ENCODE measurements around the gene CTNND2.

Gene CTNND2

DNA sequence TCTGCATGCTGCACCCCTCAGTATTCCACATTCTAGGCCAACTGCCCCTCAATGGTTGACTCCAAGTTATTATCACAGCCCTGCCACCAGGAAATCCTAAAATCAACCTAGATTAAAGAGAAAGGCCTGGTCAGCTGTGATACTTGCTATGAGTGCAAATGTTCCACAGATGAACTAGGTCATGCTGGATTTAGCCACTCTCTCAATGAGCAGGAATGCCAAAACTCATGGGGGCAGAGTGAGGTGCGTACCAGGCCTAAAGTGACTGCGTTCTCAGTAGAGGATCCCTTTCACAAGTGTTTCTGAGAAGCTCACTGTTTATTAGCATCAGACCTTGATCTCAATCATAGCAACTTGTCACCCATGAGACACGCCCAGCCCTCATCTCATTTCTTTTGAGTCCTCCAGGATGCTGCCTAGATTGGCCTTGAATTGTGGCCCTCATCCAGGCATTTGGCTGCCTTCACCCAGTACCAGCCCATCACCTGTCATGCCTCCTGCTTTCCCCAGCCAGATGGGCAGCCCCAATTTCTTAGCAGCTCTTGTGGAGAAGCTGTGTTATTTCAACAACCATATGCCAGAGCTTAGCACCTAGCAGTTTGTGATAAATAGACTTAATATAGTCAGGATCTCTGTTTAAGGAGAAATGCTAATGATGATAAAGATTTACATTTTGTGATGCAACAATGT is 383.9 kb downstream of the CTNND2 start:
- DNase-seq (ENCODE audit: low read depth in 2 of 2), result no peak

DNA sequence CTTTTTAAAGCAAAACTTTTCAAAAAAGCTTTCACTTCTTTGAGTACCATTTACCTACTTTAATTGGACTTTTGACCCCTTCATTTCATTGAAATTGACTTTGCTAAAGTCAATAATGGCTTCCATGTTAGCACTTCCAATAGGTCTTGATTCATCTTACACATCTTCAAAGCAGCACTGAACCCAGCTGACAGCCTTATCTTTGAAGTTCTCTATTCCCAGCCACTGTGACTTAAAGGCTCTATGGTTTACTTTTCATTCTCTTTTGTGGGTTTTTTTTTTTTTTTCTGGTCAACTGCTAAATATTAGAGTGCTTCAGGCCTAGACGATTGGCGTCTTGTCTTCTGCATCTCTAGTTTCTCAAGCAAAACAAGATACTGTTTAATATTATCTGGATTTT is 385.0 kb downstream of the CTNND2 start:
- no peak for DNase-seq (ENCODE audit: low read depth in 2 of 2)

DNA sequence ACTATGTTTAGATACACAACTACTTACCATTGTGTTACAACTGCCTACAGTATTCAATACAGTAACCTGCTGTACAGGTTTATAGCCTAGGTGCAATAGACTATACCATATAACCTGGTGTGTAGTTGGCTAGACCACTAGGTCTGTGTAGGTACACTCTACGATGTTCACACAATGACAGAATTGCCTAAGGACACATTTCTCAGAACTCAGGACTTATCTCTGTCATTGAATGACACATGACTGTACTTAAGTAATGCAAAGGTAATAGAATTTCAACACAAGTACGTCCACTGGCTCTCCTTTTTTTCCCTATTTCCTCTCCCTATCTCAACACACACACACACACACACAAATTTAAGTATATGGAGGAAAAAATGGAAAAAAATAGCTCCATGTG is 385.6 kb downstream of the CTNND2 start:
- DNase-seq (ENCODE audit: low read depth in 2 of 2), result no peak

DNA sequence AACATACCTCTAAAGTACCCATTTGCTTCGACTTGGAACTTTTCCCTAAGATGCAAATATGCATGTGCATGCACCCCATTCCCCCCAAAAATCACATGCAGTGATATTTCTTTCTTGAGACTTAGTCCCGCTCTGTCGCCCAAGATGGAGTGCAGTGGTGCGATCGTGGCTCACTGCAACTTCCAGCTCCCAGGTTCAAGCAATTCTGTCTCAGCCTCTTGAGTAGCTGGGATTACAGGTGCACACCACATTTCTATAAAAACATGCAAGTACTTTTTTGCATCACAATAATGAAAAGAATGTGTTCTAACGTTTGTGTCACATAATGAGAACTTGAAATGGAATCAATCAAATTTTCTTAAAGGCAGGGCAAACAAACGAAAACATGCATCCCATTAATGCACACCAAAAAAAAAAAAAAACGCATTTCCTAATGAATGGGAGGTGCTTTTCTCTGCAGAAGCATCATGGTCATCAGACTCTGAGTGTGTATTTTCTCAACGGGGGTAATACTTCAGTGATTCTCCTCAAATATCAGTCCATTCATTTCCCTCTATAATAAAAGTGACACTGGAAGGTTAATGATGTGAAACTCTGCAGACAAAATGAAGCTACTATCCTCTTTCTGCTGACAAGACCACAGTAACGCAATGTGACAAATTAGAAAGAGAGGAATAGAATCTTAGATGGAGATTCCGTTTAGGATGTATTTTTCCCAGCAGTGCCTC is 389.4 kb downstream of the CTNND2 start:
- DNase-seq (ENCODE audit: low read depth in 2 of 2), result no peak

DNA sequence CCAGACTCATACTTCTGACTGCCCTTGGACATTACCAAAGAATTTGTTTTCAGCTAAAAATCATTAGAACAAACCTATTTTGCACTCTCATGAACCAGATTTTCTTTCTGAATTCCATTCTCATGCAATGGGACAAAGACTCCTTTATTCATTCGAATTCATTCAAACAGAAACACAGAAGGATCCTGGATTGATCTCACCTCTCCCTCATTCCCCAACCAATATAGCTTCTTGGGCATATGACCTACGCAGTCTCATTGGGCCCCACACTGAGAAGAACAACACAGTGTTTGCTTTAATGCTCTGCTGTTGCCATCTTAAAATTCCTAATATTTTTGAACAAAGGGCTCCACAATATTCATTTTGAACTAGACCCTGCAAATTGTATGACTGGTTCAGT is 392.4 kb downstream of the CTNND2 start:
- DNase-seq (ENCODE audit: low read depth in 2 of 2), result no peak

DNA sequence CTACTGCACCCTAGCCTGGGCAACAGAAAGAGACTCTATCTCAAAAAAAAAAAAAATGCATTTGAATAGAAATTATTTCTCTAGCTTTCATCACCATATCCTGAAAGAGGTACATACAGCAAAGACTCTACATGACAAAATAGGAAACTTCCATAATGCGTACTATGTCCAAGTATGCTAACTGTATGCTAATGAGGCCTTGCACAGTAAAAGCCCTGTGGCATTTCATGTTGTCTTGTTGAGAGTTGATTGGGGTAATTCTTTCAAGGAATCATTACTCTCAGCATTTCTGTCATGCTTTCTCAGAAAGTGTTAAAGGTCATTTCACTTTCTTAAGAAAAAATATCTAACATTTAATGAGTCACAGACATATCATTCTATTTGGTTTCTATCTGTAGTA is 393.4 kb downstream of the CTNND2 start:
- no peak for DNase-seq (ENCODE audit: low read depth in 2 of 2)

DNA sequence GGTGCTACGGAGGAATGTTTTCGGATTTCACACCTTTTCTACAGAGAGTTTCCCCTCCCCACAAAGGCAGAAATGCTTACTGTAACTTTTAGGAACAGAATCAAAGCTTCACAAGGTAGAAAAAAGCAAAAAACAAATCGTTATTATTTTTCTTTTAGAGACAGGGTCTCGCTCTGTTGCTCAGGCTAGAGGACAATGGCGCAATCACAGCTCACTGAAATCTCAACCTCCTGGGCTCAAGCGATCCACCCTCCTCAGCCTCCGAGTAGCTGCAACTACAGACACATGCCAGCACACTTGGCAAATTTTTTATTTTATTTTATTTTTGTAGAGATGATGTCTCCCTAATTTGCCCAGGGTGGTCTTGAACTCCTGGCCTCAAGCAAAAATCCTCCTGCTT is 394.5 kb downstream of the CTNND2 start:
- DNase-seq (ENCODE audit: low read depth in 2 of 2), result no peak

DNA sequence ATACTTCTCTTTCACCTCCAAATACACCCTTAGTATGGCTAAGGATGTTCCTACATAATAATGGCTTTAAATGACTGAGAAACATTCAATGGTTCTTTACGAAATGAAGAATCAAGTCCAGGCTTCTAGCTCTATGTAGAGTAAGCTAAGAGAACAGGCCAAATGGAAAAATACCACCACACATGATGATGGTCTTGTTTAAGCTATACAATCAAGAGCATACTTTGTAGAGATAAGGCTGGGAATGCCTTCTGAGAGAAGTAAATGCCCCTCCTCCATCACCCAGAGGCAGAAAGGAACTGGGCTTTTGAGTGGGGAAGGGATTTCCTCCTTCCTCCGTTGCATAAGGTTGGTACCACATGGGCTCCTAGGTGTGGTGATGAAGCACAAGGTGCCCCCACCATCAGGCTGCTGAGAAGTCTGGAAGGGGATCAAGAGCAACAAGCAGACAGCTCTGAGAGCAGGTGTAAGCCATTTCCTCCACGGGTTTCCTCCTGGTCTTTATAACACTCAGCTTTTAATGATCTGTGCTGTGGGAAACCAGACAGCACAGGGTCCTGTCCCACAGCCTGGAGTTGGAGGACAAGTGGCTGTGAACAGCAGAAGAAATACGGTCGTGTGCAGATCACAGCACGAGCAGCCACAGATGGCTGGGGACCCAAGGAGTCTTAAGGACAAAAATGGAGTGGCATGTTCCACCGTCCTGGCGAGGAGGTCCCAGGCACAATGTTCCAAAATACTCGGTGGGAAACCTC is 396.9 kb downstream of the CTNND2 start:
- DNase-seq (ENCODE audit: low read depth in 2 of 2), result no peak

DNA sequence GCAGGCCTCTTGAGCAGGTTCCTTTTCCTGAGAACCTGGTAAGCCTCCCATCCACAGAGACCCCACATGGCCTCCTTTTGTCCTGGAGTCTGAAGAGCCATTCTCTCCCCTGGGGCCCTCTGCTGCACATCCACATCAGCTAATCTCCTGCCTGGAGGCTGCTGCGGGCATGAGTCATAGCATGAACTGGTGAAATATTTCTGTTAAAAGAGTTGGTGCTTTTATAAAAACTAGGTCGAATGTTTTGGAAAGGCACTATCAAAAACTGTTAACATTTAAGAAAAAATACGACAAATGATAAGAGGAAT is 399.4 kb downstream of the CTNND2 start:
- DNase-seq (ENCODE audit: low read depth in 2 of 2), result no peak

DNA sequence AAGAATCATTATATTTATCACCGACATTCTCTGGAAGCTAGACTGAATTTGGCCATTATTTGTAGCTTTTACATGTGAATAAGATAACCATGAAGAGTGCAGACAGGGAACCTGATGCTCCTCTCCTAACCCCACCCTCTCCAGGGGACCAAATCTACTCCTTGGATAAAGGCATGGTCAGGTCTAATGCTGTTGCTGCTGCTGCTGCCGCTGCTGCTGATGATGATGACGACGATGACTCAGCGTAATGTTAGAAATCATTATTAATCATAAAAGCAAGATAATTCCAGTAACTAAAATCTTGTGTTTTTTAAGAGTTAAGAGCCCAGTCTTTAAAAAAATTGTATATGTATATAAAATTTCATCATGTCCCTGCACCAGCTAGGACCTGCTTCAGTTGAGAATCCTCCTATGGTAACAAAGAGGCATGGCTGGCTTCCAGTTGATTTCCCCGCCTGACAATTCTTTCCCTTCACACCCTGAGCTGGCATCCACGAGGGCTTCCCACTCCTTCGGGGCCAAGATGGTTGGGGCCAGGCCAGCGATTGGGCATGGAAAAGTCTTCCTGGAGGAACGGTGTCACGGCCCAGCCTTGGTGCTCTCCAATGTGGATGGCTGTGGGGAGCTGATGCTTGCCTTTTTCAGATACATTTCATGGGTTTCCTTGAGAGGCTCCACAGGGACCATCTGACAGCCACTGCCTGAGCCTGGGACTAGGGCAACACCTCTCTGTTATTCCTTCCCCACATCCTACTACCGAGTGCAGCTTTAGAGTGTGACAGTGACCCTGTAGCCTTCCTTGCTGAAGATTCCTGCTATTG is 400.0 kb downstream of the CTNND2 start:
- no peak for DNase-seq (ENCODE audit: low read depth in 2 of 2)

DNA sequence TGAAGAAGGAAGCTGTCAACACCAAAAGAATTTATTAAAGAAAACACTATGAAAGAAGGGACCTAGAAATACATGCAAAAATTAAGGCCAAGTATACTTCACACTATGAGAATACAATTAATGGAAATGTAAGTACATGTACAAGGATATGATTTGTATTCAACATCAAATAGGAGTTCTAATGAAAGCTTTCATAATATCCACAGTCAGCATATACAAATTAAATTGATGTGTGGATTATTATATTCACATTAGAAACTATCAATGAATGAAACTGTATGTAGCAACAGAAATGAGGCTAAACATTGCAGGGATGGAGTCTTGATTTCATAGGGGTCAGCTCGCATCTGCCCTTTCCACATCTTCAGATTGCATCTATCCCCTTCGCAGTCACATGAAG is 401.5 kb downstream of the CTNND2 start:
- DNase-seq (ENCODE audit: low read depth in 2 of 2), result no peak

DNA sequence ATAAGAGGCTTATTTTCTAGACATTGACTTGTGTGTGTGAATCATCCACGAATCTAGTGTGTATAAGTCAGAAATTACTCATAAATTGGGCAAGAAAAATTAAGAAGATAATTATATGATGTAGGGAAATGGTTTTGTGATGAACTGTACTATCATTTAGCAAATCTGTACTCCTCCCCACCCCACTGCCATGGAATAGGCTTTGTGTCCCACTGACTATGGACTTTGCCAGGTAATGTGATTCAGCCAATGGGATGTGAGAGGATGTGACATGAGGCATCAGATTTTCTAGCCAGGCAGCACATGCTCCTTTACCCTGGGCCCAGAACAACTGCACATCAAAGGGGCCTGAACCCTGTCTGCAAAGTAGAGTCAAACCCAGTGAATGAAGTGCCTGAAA is 406.6 kb downstream of the CTNND2 start:
- no peak for DNase-seq (ENCODE audit: low read depth in 2 of 2)

DNA sequence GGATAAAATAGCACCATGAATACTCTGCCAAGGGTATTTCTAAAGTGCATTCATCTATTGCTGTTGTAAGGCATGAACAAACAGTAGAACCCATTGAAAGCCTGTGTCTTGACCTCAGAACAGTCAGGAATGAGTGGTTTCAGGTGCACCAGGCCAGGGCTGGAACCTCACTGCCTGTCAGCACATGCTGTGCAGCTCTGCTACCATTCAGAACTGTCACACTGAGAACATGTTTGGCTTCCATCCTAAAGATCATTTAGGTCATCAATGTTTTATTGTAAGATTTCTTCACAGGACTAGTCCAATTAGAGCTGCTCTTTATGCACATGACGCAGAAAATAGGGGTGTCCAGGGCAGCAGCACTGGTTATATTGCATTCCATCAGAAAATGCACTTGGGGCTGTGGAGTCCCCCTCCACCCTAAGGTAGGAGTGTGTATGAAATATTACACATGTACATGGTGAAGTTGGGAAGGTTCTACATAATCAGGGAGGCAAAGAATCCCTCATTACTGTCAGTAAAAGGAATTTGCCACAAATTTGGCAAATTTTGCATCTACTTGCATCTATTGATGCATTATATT is 408.0 kb downstream of the CTNND2 start:
- no peak for DNase-seq (ENCODE audit: low read depth in 2 of 2)

DNA sequence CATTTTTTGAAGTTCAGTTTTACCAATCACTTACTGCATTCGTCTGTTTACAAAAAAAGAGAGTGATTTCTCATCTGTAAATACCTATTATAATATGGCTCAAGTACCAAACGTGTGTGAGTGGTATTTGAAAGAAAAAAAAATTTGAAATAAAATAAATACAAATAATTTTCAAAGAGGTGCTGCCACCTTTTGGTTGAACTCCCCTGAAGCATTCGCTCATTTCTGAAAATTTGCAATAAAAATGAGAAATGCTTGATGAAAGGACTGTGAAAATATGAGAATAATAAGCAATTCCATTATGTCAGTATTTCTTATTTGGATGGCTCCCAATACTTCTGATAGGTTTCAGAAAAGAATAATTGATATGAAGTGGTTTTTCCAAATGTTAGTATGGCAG is 409.9 kb downstream of the CTNND2 start:
- DNase-seq (ENCODE audit: low read depth in 2 of 2), result no peak

DNA sequence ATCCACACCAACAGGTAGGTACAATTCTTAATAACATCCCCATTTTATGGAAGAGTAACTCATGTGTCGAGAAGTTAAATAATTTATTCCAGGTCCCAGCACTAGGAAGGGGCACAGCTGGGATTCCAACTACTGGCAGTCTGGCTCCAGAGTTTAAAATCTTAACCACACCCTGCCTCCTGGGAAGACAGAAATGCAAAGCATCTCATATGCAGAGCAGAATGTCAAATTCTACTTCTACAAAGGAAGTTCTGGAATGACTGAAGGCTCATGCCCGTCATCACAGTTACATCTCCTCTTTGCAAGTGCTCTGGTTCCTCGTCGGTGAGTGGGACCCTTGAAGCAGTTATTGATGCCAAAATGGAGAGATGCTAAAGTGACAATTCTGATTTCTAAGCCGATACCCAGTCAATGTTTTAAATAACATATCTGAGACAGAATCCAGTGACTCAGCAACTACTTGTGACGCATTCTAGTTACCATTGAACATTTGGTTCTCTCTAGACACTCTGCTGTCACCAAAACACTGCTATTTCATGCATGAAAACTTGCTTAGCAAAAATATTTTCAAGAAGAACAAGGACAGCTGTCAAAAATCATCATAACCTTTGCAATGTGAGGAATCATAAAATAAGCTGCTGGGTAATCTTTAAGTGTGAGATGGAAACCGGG is 412.7 kb downstream of the CTNND2 start:
- no peak for DNase-seq (ENCODE audit: low read depth in 2 of 2)

DNA sequence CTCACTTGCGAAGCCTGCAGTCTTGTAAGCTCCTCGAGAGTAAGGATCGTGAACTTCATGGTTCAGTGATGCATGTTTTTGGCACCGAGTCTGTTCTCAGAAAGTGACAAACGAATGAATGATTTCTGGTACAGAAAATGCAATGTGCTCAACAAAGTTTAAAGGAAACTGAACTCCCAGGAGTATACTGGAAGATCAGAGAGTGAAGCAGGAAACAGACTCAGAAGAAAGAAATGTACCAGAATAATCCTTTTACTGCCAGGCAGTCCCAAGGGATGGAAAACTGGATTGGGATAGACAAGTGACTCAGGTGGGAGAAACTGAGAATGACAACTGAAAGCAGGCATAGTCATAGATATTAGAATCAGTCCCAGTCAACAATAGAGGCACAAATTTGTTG is 420.6 kb downstream of the CTNND2 start:
- DNase-seq (ENCODE audit: low read depth in 2 of 2), result no peak

DNA sequence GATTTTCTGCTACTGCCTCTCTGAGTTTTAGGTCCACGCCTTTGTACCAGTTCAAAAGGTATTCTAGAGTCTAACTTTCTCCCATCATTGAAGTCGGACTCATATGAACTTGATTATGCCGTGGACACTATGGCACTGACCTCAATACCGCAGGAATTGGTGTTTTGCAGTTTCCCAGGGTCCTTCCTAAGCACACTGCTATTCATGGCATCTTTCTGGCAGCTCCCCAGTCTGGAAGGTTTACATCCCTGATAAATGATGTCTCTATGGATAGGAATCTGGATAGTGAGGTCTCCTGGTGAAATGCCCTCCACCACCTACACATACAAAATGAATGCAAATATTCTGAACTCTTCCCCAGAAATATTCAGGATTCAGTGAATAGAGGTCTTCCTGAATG is 422.2 kb downstream of the CTNND2 start:
- no peak for DNase-seq (ENCODE audit: low read depth in 2 of 2)

DNA sequence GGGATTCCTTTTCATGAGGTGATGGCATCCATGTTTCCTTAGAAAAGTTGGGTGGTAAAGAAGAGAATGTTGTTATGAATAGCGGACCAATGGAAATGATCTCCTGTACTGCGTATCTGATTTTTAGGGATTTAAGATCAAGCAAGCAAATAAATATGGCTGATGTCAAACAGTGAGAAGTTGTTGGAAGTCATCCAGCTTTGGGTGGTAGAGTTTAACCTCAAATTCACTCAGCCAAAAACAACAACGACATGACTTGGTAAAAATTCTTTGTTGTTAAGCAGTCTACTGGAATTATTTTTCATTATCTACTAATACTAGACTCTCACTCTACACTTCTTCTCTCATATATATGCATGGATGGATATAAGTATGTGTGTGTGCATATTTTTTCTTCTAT is 426.5 kb downstream of the CTNND2 start:
- no peak for DNase-seq (ENCODE audit: low read depth in 2 of 2)

DNA sequence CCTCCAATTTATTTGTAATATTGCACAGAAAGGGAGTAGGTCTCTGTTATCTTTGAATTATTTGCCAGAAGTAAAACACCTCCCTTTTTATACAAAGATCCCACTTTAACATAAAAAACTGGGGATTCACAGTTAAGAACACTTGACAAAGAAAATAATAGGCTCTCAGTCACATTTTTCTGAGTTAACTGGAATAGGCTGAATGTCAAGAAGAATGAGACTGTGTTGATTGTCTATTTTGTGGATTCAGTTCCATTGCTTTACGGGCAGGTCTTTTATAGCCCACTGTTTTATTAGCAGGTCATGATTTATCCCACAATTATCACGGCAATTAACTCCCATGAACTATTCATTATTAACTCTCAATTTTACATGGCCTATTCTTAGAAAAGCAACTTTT is 427.4 kb downstream of the CTNND2 start:
- no peak for DNase-seq (ENCODE audit: low read depth in 2 of 2)

DNA sequence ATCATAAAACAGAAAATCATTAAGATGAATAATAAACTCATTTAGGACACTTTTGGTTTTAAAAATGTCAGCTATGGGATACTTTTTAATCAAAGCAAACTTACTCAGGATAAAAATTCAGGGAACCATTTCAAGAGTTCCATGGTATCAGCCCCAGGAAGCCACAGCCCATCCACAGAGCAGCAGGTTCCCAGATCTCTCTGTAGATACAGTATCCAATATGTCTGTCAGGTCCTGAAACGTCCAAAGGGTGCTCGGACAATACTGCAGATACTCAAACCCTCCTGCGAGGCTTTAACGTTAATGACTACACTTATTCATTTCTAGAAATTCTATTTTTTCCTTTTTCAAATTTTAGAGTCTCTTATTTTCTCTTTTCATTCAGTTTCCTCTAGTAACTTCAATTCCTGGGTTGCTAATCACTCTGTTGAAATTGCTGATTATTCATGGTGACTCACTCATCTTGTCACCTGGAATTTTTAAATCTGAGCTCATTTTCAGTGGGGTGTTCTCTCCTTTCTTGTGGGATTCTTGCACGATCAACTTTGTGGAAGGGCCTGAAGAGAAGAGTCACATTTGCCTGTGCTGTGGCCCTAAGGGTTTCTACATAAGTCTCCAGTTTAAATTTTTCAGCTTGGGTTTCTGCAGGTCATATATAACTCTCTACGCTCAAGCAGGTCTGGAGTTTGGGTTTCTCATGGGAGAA is 435.8 kb downstream of the CTNND2 start:
- DNase-seq (ENCODE audit: low read depth in 2 of 2), result no peak

DNA sequence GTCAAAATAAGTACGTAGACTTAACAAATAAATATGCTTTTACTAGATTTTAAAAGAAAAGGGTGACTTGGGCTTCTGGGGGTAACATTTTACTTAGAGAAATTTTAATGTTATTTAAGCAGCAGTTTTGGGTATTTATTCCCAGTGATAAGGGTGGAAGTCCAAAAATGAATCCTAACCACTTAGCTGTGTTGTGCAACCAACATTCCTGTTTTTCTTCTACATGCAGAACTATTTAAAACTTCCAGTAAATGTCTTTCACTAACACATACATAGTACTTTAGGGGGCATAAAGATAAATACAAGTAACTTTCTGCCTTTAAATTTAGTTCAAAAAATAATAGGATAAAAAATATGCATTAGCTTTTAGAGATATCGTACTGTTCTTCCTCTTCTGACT is 436.7 kb downstream of the CTNND2 start:
- no peak for DNase-seq (ENCODE audit: low read depth in 2 of 2)
